H1 (cell line): ENCODE results near the gene TTC28. TPM values are rescaled to one million over a fixed set of nuclear protein-coding genes. Genes with fewer than 3 reads are reported as not detected.

Source experiments
- CTCF ChIA-PET: fragments of 300-600 bp; sonication (Branson Sonifier 250); formaldehyde crosslinking; loops from one replicate; lab custom pipeline; 2021; ENCODE audit not compliant: partially characterized antibody; lab: Charles Lee
- POLR2A ChIA-PET: fragments of 300-600 bp; sonication (Branson Sonifier 250); formaldehyde crosslinking; loops from one replicate; lab custom pipeline; 2021; ENCODE audit warnings: inconsistent platforms; ENCODE audit not compliant: partially characterized antibody; lab: Charles Lee
- DNase-seq, 2 experiments: peaks; one replicate each; pipeline versions ENCODE4 v3.0.0 to v3.0.0-alpha.2; 2010 to 2022; ENCODE audit warnings: low spot score in 2 of 2, low read depth in 1 of 2, mixed read lengths in 1 of 2
- FAIRE-seq: peaks from 2 replicates; lab custom pipeline; 2011; peaks lifted over from hg19 to GRCh38; lab: Jason Lieb, UNC
- H2AFZ ChIP-seq: 2 replicates; pipeline ENCODE4 v1.8.1; 2012; ENCODE audit warnings: low read length, inconsistent platforms
- H2AK5ac ChIP-seq: 2 replicates; pipeline ENCODE4 v1.6.1; 2013; ENCODE audit warnings: low read depth, low read length
- H2BK120ac ChIP-seq: replicated peaks from 2 replicates; pipeline ENCODE3; 2013; ENCODE audit warnings: low read depth, low read length, inconsistent platforms
- H2BK12ac ChIP-seq: 2 replicates; pipeline ENCODE4 v1.6.1; 2013; ENCODE audit warnings: low read depth, low read length
- H2BK15ac ChIP-seq: 2 replicates; pipeline ENCODE4 v1.6.1; 2013; ENCODE audit warnings: low read length
- H2BK20ac ChIP-seq: 2 replicates; pipeline ENCODE4 v1.6.1; 2013; ENCODE audit warnings: low read length
- H2BK5ac ChIP-seq: 2 replicates; pipeline ENCODE4 v1.6.1; 2013; ENCODE audit warnings: low read depth, low read length
- H3K14ac ChIP-seq: 2 replicates; pipeline ENCODE4 v1.6.1; 2013; ENCODE audit warnings: inconsistent platforms; ENCODE audit not compliant: insufficient read length
- H3K18ac ChIP-seq: 2 replicates; pipeline ENCODE4 v1.6.1; 2013; ENCODE audit warnings: low read length; ENCODE audit errors: extremely low read depth
- H3K23ac ChIP-seq: 2 replicates; pipeline ENCODE4 v1.6.1; 2013; ENCODE audit warnings: inconsistent platforms; ENCODE audit not compliant: insufficient read length
- H3K23me2 ChIP-seq: 2 replicates; pipeline ENCODE4 v1.6.1; 2013; ENCODE audit warnings: low read depth, low read length
- H3K27ac ChIP-seq: 2 replicates; pipeline ENCODE4 v1.6.1; 2011; ENCODE audit warnings: low read depth, low read length, inconsistent platforms
- H3K27me3 ChIP-seq, 4 experiments: replicated peaks in 1 of 4; 1 replicate in 1 of 4; 2 replicates in 3 of 4; pipeline versions ENCODE4 v1.6.1 to v1.8.1; 2011 to 2013; ENCODE audit warnings: low read length in 3 of 4, mild to moderate bottlenecking in 3 of 4, inconsistent platforms in 2 of 4, mixed read lengths in 2 of 4, moderate library complexity in 1 of 4; ENCODE audit not compliant: control insufficient read depth in 3 of 4, insufficient read depth in 3 of 4; ENCODE audit errors: extremely low read depth in 1 of 4
- H3K36me3 ChIP-seq, 4 experiments: 2 replicates each; pipeline versions ENCODE4 v1.6.1 to v1.8.1; 2011 to 2013; ENCODE audit warnings: mild to moderate bottlenecking in 4 of 4, low read length in 3 of 4, moderate library complexity in 2 of 4, control low read depth in 1 of 4, inconsistent platforms in 1 of 4; ENCODE audit not compliant: insufficient read depth in 4 of 4, control insufficient read depth in 2 of 4
- H3K4ac ChIP-seq: replicated peaks from 2 replicates; pipeline ENCODE3; 2013; ENCODE audit warnings: low read length, low read depth, mixed read lengths, inconsistent platforms; ENCODE audit not compliant: insufficient read length
- H3K4me1 ChIP-seq, 4 experiments: replicated peaks in 1 of 4; 1 replicate in 1 of 4; 2 replicates in 3 of 4; pipeline versions ENCODE4 v1.6.1 to v1.8.1; 2011 to 2013; ENCODE audit warnings: low read length in 3 of 4, inconsistent platforms in 2 of 4, mixed read lengths in 1 of 4; ENCODE audit not compliant: insufficient read depth in 4 of 4, control insufficient read depth in 3 of 4
- H3K4me2 ChIP-seq, 2 experiments: 2 replicates each; pipeline versions ENCODE4 v1.6.1 to v1.8.1; 2011 to 2013; ENCODE audit warnings: low read depth in 2 of 2, low read length in 2 of 2, control low read depth in 1 of 2, inconsistent platforms in 1 of 2, mild to moderate bottlenecking in 1 of 2; ENCODE audit not compliant: insufficient read depth in 1 of 2
- H3K4me3 ChIP-seq, 4 experiments: fragments of 200-600, 300-600 bp in 1 of 4; sonication (generic), shearing (Covaris generic), sonication (Bioruptor Twin) in 1 of 4; 2 replicates each; pipeline versions ENCODE4 v1.5.1 to v1.8.1; 2011 to 2016; ENCODE audit warnings: low read length in 4 of 4, low read depth in 3 of 4, control low read depth in 2 of 4, inconsistent platforms in 2 of 4, mild to moderate bottlenecking in 2 of 4, mixed read lengths in 1 of 4, moderate library complexity in 1 of 4; ENCODE audit not compliant: insufficient read depth in 2 of 4; ENCODE audit errors: extremely low read depth in 1 of 4
- H3K56ac ChIP-seq: replicated peaks from 2 replicates; pipeline ENCODE3; 2013; ENCODE audit warnings: low read depth, mild to moderate bottlenecking, mixed read lengths, low read length, inconsistent platforms; ENCODE audit not compliant: insufficient read length
- H3K79me1 ChIP-seq: 2 replicates; pipeline ENCODE4 v1.6.1; 2013; ENCODE audit warnings: low read depth, low read length, control low read depth
- H3K79me2 ChIP-seq, 2 experiments: 2 replicates each; pipeline versions ENCODE4 v1.6.1 to v1.8.1; 2012 to 2013; ENCODE audit warnings: low read length in 2 of 2, mild to moderate bottlenecking in 2 of 2, inconsistent platforms in 1 of 2; ENCODE audit not compliant: insufficient read depth in 2 of 2, control insufficient read depth in 1 of 2
- H3K9ac ChIP-seq, 4 experiments: replicated peaks in 1 of 4; 1 replicate in 1 of 4; 2 replicates in 3 of 4; pipeline versions ENCODE4 v1.6.1 to v1.8.1; 2011 to 2013; ENCODE audit warnings: low read depth in 3 of 4, low read length in 3 of 4, control low read depth in 2 of 4, mild to moderate bottlenecking in 2 of 4, moderate library complexity in 2 of 4, inconsistent platforms in 1 of 4; ENCODE audit errors: extremely low read depth in 1 of 4
- H3K9me3 ChIP-seq, 2 experiments: 2 replicates each; pipeline versions ENCODE4 v1.6.1 to v1.8.1; 2012 to 2013; ENCODE audit warnings: mild to moderate bottlenecking in 2 of 2, moderate library complexity in 2 of 2, control low read depth in 1 of 2, inconsistent platforms in 1 of 2, low read depth in 1 of 2, low read length in 1 of 2, mixed read lengths in 1 of 2; ENCODE audit not compliant: insufficient read depth in 2 of 2
- H4K20me1 ChIP-seq, 2 experiments: replicated peaks in 1 of 2; 2 replicates each; pipeline versions ENCODE3 to v1.8.1; 2011 to 2013; ENCODE audit warnings: inconsistent platforms in 2 of 2, low read length in 2 of 2, mild to moderate bottlenecking in 1 of 2; ENCODE audit not compliant: insufficient read depth in 2 of 2, control insufficient read depth in 1 of 2
- H4K5ac ChIP-seq: 2 replicates; pipeline ENCODE4 v1.6.1; 2013; ENCODE audit warnings: low read length, low read depth, mixed read lengths, inconsistent platforms; ENCODE audit not compliant: insufficient read length
- H4K8ac ChIP-seq: 2 replicates; pipeline ENCODE4 v1.8.0; 2013; ENCODE audit warnings: mild to moderate bottlenecking, moderate library complexity, low read length, inconsistent platforms; ENCODE audit not compliant: insufficient read depth; ENCODE audit errors: extremely low read depth
- H4K91ac ChIP-seq: replicated peaks from 2 replicates; pipeline ENCODE3; 2013; ENCODE audit warnings: low read length, mixed read lengths, inconsistent platforms; ENCODE audit not compliant: insufficient read length
- CTCF ChIP-seq, 3 experiments: IDR thresholded peaks; 1 replicate in 2 of 3; 2 replicates in 1 of 3; pipeline versions ENCODE4 v1.5.1 to v1.6.1; 2011; ENCODE audit warnings: low read length in 3 of 3, mild to moderate bottlenecking in 3 of 3, inconsistent platforms in 2 of 3, low read depth in 1 of 3, moderate library complexity in 1 of 3; ENCODE audit not compliant: insufficient read depth in 1 of 3; ENCODE audit errors: control extremely low read depth in 1 of 3
- E2F6 ChIP-seq: IDR thresholded peaks from 2 replicates; pipeline ENCODE4 v1.6.1; 2012; ENCODE audit warnings: inconsistent platforms
- EP300 ChIP-seq, 2 experiments: IDR thresholded peaks; 1 replicate in 1 of 2; 2 replicates in 1 of 2; pipeline ENCODE4 v1.6.1; 2011 to 2012; ENCODE audit warnings: low read depth in 2 of 2, low read length in 2 of 2, mild to moderate bottlenecking in 2 of 2, borderline replicate concordance in 1 of 2, inconsistent platforms in 1 of 2, moderate library complexity in 1 of 2
- HDAC2 ChIP-seq, 2 experiments: fragments of 300-600 bp in 1 of 2; sonication (generic) in 1 of 2; IDR thresholded peaks; 2 replicates each; pipeline ENCODE4 v1.6.1; 2011 to 2012; ENCODE audit warnings: low read depth in 2 of 2, low read length in 2 of 2, mild to moderate bottlenecking in 2 of 2, moderate library complexity in 2 of 2, borderline replicate concordance in 1 of 2, inconsistent platforms in 1 of 2
- HDAC6 ChIP-seq: IDR thresholded peaks from one replicate; pipeline ENCODE4 v1.7.1; 2012; ENCODE audit warnings: low read depth, mild to moderate bottlenecking, inconsistent platforms, low read length, moderate library complexity
- MAFK ChIP-seq: IDR thresholded peaks from 2 replicates; pipeline ENCODE4 v1.6.1; 2012; ENCODE audit warnings: low read depth, mild to moderate bottlenecking, improper control_type of control experiment, low read length
- MAX ChIP-seq: IDR thresholded peaks from 2 replicates; pipeline ENCODE4 v1.6.1; 2012; ENCODE audit warnings: inconsistent platforms
- NRF1 ChIP-seq: IDR thresholded peaks from 2 replicates; pipeline ENCODE4 v1.6.1; 2011; ENCODE audit warnings: mild to moderate bottlenecking, low read depth, low read length, improper control_type of control experiment
- TAF7 ChIP-seq: optimal IDR thresholded peaks from 2 replicates; pipeline ENCODE3; 2011; ENCODE audit warnings: low read depth, mild to moderate bottlenecking, inconsistent platforms, low read length, moderate library complexity, borderline replicate concordance
- TEAD4 ChIP-seq: IDR thresholded peaks from 2 replicates; pipeline ENCODE4 v1.6.1; 2012; ENCODE audit warnings: low read depth, low read length, inconsistent platforms, mixed read lengths
- YY1 ChIP-seq: IDR thresholded peaks from 2 replicates; pipeline ENCODE4 v1.6.1; 2011; ENCODE audit warnings: low read depth, mild to moderate bottlenecking, low read length
- polyA plus RNA-seq, 7 experiments: library from polyadenylated mRNA; depleted of rRNA in 3 of 7; stranded (reverse) in 5 of 7; unstranded in 2 of 7; fragments of >200 nt in 5 of 7; fragments of 200-250 nt in 2 of 7; gene quantifications; 1 replicate in 5 of 7; 2 replicates in 1 of 7; 4 replicates in 1 of 7; pipeline versions ENCODE4 v1.2.1 to v1.2.3, GENCODE V29; 2011 to 2013; ENCODE audit warnings: missing spikeins in 2 of 7, mixed read lengths in 2 of 7
- total RNA-seq: library from RNA; stranded (reverse); fragmentation: NEBNext Ultra II Directional; extraction: Animal tissue kit (Norgen Biotek cat#: 25700); gene quantifications from 2 replicates; pipeline ENCODE4 v1.2.1, GENCODE V29; 2021

TTC28 gene
- total and polyA plus RNA-seq, 2 of the 8 experiments (the other 6 are each of a cell fraction or from before 2014, with no cell fraction given) = 2.6 to 12.6 TPM

- no peak overlapping the region for H3K14ac ChIP-seq
- DNase-seq (no peak), FAIRE-seq (no peak)
- no peak overlapping the region for H4K8ac ChIP-seq
- no peak overlapping the region for H2BK12ac ChIP-seq
- no peak overlapping the region for H2BK5ac ChIP-seq
- no peak overlapping the region for H3K56ac ChIP-seq
- H3K18ac ChIP-seq = no peak overlapping the region
- POLR2A ChIA-PET = no interaction called here
- no peak overlapping the region for H2BK120ac ChIP-seq
- H3K4me3 ChIP-seq = no peak overlapping the region
- H4K20me1 ChIP-seq = no peaks in the 10 kb centered on the region
- no peaks in the 10 kb centered on the region for H3K36me3 ChIP-seq
- no peak overlapping the region for H4K5ac ChIP-seq
- H3K23ac ChIP-seq = no peak overlapping the region
- no peaks in the 10 kb centered on the region for H3K4me1 ChIP-seq
- H2BK15ac ChIP-seq = no peak overlapping the region
- H3K4me2 ChIP-seq = no peak overlapping the region
- H4K91ac ChIP-seq = no peak overlapping the region
- no peak overlapping the region for H2AK5ac ChIP-seq
- no peak overlapping the region for H3K4ac ChIP-seq
- no peaks in the 10 kb centered on the region for H3K23me2 ChIP-seq
- H3K9ac ChIP-seq = no peak overlapping the region
- no peak overlapping the region for H3K27ac ChIP-seq
- no peaks in the 10 kb centered on the region for H3K27me3 ChIP-seq
- no peaks in the 10 kb centered on the region for H3K9me3 ChIP-seq
- H2AFZ ChIP-seq = no peak overlapping the region
- H3K79me1 ChIP-seq = no peaks in the 10 kb centered on the region
- CTCF ChIA-PET = no interaction called here
- no peaks in the 10 kb centered on the region for H3K79me2 ChIP-seq
- H2BK20ac ChIP-seq = no peak overlapping the region
- TF ChIP-seq MAFK (no peak), YY1 (no peak), CTCF (IDR thresholded peaks at IDR 0.05; ENCODE audit: control extremely low read depth in 1 of 3, insufficient read depth in 1 of 3, low read depth in 1 of 3, low read length in 3 of 3) (no peak), NRF1 (no peak), TEAD4 (no peak), HDAC2 (IDR thresholded peaks at IDR 0.05; ENCODE audit: borderline replicate concordance in 1 of 2, low read depth in 2 of 2, low read length in 2 of 2) (no peak), TAF7 (no peak), MAX (no peak), E2F6 (no peak), HDAC6 (no peak), EP300 (IDR thresholded peaks at IDR 0.05; ENCODE audit: borderline replicate concordance in 1 of 2, low read depth in 2 of 2, low read length in 2 of 2) (no peak)
These were observed 738.5 kb downstream of the TTC28 start for GRCh38 chr22:27941143-27941542.
